Gastroesophageal sphincter (tissue), 3 donors: ENCODE measurements around the gene KATNAL2.

ENCODE experiments used
- CTCF ChIP-seq, 4 experiments: fragments of 200-600 bp in 2 of 4; fragments of 450-650 bp in 2 of 4; sonication (generic) in 1 of 4; IDR thresholded peaks; one replicate each; pipeline ENCODE4 v1.5.1; 2017 to 2019; ENCODE audit warnings: antibody characterized with exemption in 4 of 4, mild to moderate bottlenecking in 2 of 4, moderate library complexity in 2 of 4
- POLR2A ChIP-seq, 2 donors: fragments of 450-650 bp; IDR thresholded peaks; one replicate each; pipeline ENCODE4 v1.6.1; 2017; ENCODE audit warnings: antibody characterized with exemption in 2 of 2, mild to moderate bottlenecking in 2 of 2, moderate library complexity in 1 of 2

- TF ChIP-seq CTCF (IDR thresholded peaks at IDR 0.05) (peak in 1 of 4 experiments; percentile 14), POLR2A (IDR thresholded peaks at IDR 0.05) (no peak)
Observed at GRCh38 chr18:46950064-46950656, 32.8 kb downstream of the KATNAL2 start.
